Stimulated activated naive CD8-positive, alpha-beta T cell treated with anti-CD3 and anti-CD28 coated beads, Interleukin-15, Interleukin-2, amounts not matched to agents 100 ng/mL and 50 ng/mL, for 24 hours (primary cell): ENCODE results near the gene VGLL4.

Source experiments
- H3K27ac Mint-ChIP-seq: one replicate; pipeline ENCODE4 v1.8.0; 2021; ENCODE audit warnings: mild to moderate bottlenecking, mixed read lengths
- H3K27me3 Mint-ChIP-seq: one replicate; pipeline ENCODE4 v1.8.0; 2021; ENCODE audit warnings: mixed read lengths
- H3K36me3 Mint-ChIP-seq: one replicate; pipeline ENCODE4 v1.8.0; 2021; ENCODE audit warnings: low read depth, mixed read lengths
- H3K4me1 Mint-ChIP-seq: one replicate; pipeline ENCODE4 v1.8.0; 2021; ENCODE audit warnings: low read depth, mixed read lengths
- H3K4me3 Mint-ChIP-seq: one replicate; pipeline ENCODE4 v1.8.0; 2021; ENCODE audit warnings: mild to moderate bottlenecking, mixed read lengths
- H3K9me3 Mint-ChIP-seq: one replicate; pipeline ENCODE4 v1.8.0; 2021; ENCODE audit warnings: mixed read lengths

Gene VGLL4

DNA sequence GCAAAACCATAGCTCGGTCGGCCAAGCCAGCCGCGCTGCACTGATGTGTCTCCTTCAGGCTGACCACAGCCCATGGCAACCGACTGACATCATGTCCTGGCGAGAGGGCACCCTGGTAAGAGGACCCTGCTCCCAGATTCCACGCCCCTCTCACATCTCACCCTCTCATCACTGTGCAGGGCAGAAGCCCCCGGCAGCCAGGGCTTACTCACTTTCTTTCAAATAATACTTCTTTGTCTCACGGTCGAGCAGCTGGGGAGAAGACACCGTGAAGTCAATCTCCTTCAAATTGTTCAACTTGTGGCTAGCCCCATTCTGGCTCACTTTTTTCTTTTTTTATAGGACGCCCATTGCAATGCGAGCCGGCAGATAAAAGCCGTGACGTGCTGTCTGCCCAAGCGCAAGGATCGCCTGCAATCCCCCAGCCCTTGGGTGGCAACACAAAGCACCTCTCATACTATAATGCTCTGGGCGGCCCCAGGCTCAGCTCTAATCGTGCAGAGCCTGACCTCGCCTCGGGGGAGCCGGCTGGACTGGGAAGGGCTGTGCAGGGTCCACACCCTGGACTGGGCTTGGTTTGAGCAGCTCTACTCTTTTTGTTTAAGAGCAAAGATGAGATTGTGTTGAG lies 33.6 kb downstream of the VGLL4 start:
- no peaks in the 10 kb centered on the region for H3K9me3 Mint-ChIP-seq
- H3K36me3 Mint-ChIP-seq = peaks cover 15% of the 10 kb centered on the region
- no peak overlapping the region for H3K27ac Mint-ChIP-seq
- peaks cover 71% of the 10 kb centered on the region for H3K4me1 Mint-ChIP-seq
- no peaks in the 10 kb centered on the region for H3K27me3 Mint-ChIP-seq
- H3K4me3 Mint-ChIP-seq = no peak overlapping the region

- H3K27ac Mint-ChIP-seq = no peak overlapping the region
- H3K27me3 Mint-ChIP-seq = no peaks in the 10 kb centered on the region
- no peaks in the 10 kb centered on the region for H3K9me3 Mint-ChIP-seq
- peaks cover 69% of the 10 kb centered on the region for H3K4me1 Mint-ChIP-seq
- H3K36me3 Mint-ChIP-seq = peaks cover 15% of the 10 kb centered on the region
- H3K4me3 Mint-ChIP-seq = no peak overlapping the region
These were observed 34.2 kb downstream of the VGLL4 start for GRCh38 chr3:11609481-11609880.

- Mint-ChIP-seq H3K9me3 (no peaks in the 10 kb centered on the region), H3K27me3 (no peaks in the 10 kb centered on the region), H3K4me1 (peaks cover 75% of the 10 kb centered on the region), H3K4me3 (no peak overlapping the region), H3K36me3 (peaks cover 15% of the 10 kb centered on the region), H3K27ac (no peak overlapping the region)
These were observed 35.9 kb downstream of the VGLL4 start for GRCh38 chr3:11607816-11608215.

- Mint-ChIP-seq H3K9me3 (no peaks in the 10 kb centered on the region), H3K27me3 (no peaks in the 10 kb centered on the region), H3K4me1 (peaks cover 84% of the 10 kb centered on the region), H3K4me3 (no peak overlapping the region), H3K36me3 (peaks cover 15% of the 10 kb centered on the region), H3K27ac (peak overlapping the region; percentile 37)
These were observed 36.8 kb downstream of the VGLL4 start for GRCh38 chr3:11606865-11607440.

GRCh38 chr3:11606090-11606784 lies 37.5 kb downstream of the VGLL4 start:
- H3K4me1 Mint-ChIP-seq = peaks cover 90% of the 10 kb centered on the region
- no peaks in the 10 kb centered on the region for H3K27me3 Mint-ChIP-seq

DNA sequence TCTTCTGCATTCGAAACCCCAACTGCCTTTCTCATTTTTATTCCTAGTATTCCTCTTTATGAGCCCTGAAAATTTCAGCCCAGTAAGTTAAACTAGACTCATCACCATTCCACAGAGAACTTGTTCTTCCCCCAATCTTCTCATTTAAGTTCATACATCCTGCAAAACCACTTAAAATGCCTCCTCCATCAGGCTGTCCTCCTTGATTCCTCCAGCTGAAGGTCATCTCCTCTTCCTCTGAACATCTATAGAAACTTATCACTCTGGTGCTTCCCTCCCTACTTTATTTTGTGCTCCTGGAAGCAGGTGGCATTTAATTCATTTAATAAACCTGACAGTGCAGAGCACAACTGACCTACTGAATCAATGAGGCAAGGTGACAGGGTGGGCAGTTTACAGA lies 38.3 kb downstream of the VGLL4 start:
- H3K27me3 Mint-ChIP-seq = no peaks in the 10 kb centered on the region
- H3K4me3 Mint-ChIP-seq = no peak overlapping the region
- no peaks in the 10 kb centered on the region for H3K9me3 Mint-ChIP-seq
- peak overlapping the region; percentile 66 for H3K27ac Mint-ChIP-seq
- H3K4me1 Mint-ChIP-seq = peaks cover 96% of the 10 kb centered on the region
- peaks cover 26% of the 10 kb centered on the region for H3K36me3 Mint-ChIP-seq

More at GRCh38 chr3:11606090-11606784, 37.5 kb downstream of the VGLL4 start:
- Mint-ChIP-seq H3K27ac (peak overlapping the region; percentile 43), H3K36me3 (peaks cover 17% of the 10 kb centered on the region), H3K4me3 (no peak overlapping the region), H3K9me3 (no peaks in the 10 kb centered on the region)

GRCh38 chr3:11604139-11604892 lies 39.4 kb downstream of the VGLL4 start:
- Mint-ChIP-seq H3K4me3 (no peak overlapping the region), H3K4me1 (peaks cover 89% of the 10 kb centered on the region), H3K27ac (no peak overlapping the region), H3K36me3 (peaks cover 34% of the 10 kb centered on the region), H3K9me3 (no peaks in the 10 kb centered on the region), H3K27me3 (no peaks in the 10 kb centered on the region)

- Mint-ChIP-seq H3K27ac (peak overlapping the region; percentile 61), H3K4me3 (no peak overlapping the region), H3K27me3 (no peaks in the 10 kb centered on the region), H3K9me3 (no peaks in the 10 kb centered on the region), H3K36me3 (peaks cover 38% of the 10 kb centered on the region), H3K4me1 (peaks cover 83% of the 10 kb centered on the region)
These were observed 40.1 kb downstream of the VGLL4 start for GRCh38 chr3:11603628-11604027.

- Mint-ChIP-seq H3K36me3 (peaks cover 44% of the 10 kb centered on the region), H3K27ac (peak overlapping the region; percentile 61), H3K4me3 (no peak overlapping the region), H3K4me1 (peaks cover 77% of the 10 kb centered on the region), H3K9me3 (no peaks in the 10 kb centered on the region), H3K27me3 (no peaks in the 10 kb centered on the region)
These were observed 40.7 kb downstream of the VGLL4 start for GRCh38 chr3:11602886-11603527.

- H3K27me3 Mint-ChIP-seq = no peaks in the 10 kb centered on the region
- peaks cover 70% of the 10 kb centered on the region for H3K4me1 Mint-ChIP-seq
- peak overlapping the region; percentile 38 for H3K4me3 Mint-ChIP-seq
- H3K9me3 Mint-ChIP-seq = no peaks in the 10 kb centered on the region
- H3K27ac Mint-ChIP-seq = peak overlapping the region; percentile 87
- H3K36me3 Mint-ChIP-seq = peaks cover 51% of the 10 kb centered on the region
These were observed 41.4 kb downstream of the VGLL4 start for GRCh38 chr3:11602239-11602840.

DNA sequence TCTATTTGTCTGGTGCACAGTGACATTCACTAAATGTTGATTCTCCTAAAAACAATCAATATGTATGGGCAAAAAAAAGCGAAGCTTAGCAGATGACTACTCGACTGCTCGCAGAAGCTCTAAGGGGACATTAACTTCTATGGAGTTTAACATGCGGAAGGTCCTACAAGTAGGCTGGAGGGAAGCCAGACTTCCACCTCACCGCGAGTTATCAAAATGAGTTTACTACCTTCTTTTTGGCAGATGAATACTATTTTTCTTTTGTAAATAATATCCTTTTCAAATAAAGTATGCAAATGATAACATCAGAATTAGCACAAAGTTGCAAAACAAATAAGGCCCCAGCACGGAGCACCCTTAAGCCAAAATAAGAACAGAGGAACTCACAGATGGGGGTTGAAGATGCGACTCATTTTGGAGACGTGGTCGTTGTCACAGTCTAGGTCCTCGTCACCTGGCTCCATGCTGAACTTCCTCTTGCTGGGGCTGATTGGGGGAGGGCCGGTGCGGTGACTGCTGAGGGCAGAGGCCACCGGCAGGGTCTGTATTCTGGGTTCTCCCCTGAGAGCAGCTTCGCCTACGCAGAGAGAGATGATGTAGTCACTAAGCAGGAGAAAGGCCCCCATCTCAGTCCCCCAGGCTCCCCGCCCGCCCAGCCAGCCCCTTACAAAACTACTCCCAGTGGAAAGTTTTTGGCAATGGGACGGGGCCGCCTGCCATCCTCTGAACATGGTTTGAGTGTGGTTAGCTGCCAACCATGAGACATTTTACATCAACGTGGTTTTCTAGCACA lies 42.1 kb downstream of the VGLL4 start:
- Mint-ChIP-seq H3K36me3 (peaks cover 51% of the 10 kb centered on the region), H3K4me1 (peaks cover 63% of the 10 kb centered on the region), H3K27me3 (no peaks in the 10 kb centered on the region), H3K9me3 (no peaks in the 10 kb centered on the region), H3K27ac (peak overlapping the region; percentile 87), H3K4me3 (peak overlapping the region; percentile 38)

DNA sequence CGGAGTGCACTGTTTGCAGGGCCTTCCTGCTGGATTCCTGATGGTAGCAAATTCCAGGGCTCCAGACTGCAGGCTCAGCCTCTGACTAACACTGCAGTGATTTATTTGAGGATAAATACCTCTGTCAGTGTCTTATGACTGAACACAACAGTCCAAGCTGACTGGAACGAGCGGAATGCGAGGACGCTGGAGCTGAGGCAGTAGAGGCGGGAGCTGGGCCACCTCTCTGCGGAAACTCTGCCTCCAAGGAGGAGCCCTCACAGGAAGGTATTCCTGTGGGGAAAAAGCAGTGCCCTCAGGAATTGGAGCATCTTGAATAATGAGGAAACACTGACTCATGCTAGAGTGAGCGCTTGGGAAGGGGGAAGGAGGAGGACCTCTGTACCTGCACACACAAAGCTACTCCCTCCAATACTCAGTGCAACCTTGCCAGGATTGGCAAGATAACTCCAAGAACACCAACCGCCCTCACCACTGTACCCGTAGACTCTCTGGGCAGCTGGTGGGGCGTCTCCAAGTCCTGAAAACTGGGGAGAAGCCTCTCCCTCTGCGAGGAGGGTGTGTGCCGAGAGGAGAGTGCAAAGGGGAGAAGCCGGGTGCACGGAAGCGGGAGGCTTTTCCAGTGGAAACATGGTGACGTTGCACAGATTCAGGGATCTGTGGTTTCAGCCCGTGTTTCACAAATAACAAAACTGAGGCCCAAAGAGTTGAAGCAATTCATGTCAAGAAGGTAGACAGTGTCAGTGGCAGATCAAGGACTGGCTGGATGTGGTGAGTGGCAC lies 43.0 kb downstream of the VGLL4 start:
- peaks cover 54% of the 10 kb centered on the region for H3K4me1 Mint-ChIP-seq
- H3K9me3 Mint-ChIP-seq = no peaks in the 10 kb centered on the region
- peak overlapping the region; percentile 87 for H3K27ac Mint-ChIP-seq
- peaks cover 49% of the 10 kb centered on the region for H3K36me3 Mint-ChIP-seq
- H3K27me3 Mint-ChIP-seq = no peaks in the 10 kb centered on the region
- H3K4me3 Mint-ChIP-seq = peak overlapping the region; percentile 34

DNA sequence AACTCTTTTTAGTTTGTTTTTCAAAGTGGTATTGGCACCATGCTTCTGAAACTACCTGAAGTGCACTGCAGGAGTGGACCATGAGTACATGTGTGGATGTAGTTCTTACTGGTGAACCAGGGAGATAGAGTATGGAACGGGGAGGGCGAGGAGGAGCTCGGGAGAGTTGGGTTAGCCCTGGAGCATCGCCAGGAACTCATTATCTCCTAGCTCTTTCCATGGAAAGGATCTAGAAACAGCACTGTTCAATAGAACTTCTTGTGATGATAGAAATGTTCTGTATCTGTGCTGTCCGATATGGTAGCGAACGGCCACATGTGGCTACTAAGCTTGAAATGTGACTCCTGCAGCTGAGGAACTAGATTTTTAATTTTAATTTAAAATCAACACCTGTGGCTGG lies 47.3 kb downstream of the VGLL4 start:
- Mint-ChIP-seq H3K27me3 (no peaks in the 10 kb centered on the region), H3K4me3 (no peak overlapping the region), H3K36me3 (peaks cover 52% of the 10 kb centered on the region), H3K27ac (no peak overlapping the region), H3K9me3 (no peaks in the 10 kb centered on the region), H3K4me1 (peaks cover 19% of the 10 kb centered on the region)
